GM21526 (cell line): ENCODE measurements around the gene DENND4A.
"Not testable (repeated sequence)": the region's sequence is repeated elsewhere in the genome, so short reads cannot be mapped to it uniquely, and the experiment has no call there.

Experiments
- ATAC-seq: cut with Tn5 transposase; IDR thresholded peaks from one replicate; pipeline ENCODE4 v1.9.1; 2021; ENCODE audit warnings: moderate library complexity; ENCODE audit not compliant: unreplicated experiment, low FRiP score

DENND4A gene

DNA sequence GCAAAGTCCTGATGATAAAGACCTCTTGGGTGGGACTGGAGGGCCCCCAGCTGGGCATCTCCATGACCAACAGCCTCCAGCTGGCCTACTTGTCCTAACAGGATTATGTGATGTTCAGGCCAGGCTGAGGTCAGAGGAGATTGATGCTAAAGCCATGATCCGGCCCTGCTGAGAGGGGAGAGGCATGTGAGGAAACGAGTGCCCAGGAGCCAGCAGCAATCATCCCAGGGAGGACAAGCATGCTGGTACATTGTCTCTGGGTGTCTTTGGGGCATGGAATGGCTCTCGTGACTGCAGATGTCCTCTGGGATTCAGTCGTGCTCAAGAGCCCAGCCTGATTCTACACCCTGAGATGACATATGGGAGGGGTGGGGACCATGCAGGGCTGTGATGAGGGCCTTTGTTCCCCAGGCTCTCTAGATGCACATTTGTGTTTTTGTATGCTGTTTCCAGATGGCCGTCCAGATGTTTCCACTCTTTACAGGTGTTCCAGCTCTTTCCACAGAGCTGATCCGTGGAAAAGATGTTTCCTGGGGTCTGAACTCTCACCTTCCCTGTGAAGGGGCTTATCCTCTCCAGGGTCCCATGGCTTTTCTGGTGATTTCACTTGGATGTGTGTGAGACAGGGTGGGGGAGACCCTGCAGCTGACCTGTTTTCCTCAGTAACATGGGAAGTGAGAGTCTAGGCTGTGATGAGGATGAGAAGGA, 150.2 kb downstream of the DENND4A start:
- ATAC-seq, result no peak

DNA sequence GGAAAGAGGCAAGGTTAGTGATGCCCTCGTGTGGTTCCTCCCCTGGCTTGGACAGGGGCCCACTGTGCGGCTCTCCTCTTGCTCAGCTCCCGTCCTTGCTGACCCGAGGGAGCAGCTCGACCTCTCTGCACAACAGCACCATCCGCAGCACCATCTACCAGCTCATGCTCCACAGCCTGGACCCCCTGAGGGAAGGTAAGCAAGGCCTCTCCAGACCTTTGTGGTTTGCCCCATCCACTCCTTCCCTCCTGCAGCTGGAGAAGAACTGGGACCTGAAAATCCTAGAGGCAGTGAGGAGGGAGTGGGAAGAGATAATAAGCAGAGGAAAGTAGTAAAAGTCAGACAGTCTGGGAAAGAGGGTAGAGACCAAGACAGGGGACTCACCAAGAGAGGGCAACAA, 152.6 kb downstream of the DENND4A start:
- no peak for ATAC-seq

- no peak for ATAC-seq
Observed at GRCh38 chr15:65638681-65639089, 153.4 kb downstream of the DENND4A start.

GRCh38 chr15:65638109-65638508, 154.0 kb downstream of the DENND4A start:
- ATAC-seq, result no peak

GRCh38 chr15:65634356-65634755, 157.7 kb downstream of the DENND4A start:
- ATAC-seq, result no peak

DNA sequence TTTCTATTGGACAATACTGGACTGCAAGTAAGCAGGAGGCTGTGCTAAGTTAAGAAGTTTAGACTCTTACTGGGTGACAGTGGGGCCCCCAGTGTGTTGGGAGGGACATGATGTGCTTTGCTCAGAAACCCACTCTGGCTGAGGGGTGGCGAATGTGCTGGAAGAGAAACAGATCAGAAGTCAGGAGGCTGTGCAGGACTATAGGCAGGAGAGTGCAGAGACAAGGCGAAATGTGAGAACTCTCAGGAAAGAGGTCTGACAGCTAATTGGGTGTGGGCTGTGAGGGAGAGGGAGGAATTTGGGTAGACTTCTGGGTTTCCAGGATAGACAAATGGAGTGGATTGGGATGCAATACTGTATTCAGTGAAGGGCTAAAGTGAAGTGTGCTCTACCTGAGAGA, 158.3 kb downstream of the DENND4A start:
- ATAC-seq, result no peak

- no peak for ATAC-seq
Observed at GRCh38 chr15:65632780-65633375, 159.2 kb downstream of the DENND4A start.

- ATAC-seq, result no peak
Observed at GRCh38 chr15:65631503-65631902, 160.6 kb downstream of the DENND4A start.

- no peak for ATAC-seq
Observed at GRCh38 chr15:65630760-65631159, 161.3 kb downstream of the DENND4A start.

DNA sequence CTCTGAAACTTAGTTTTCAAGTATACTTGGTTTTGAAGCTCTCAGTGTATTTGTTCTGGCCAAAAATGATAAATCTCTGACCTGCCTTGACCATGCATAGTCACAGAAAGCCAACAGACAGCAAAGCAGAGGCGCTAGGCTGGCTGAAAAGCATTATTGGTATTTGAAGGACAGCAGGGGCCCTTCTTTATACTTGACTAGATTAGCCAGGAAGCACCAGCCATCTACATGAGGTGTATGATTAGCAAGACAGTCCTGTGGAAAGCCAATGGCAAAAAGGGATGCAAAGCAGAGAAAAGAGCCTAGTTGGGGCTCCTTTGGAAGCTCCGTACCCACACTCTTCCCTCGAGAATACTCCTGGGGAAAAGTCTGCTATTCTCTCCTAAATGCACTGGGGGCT, 162.5 kb downstream of the DENND4A start:
- ATAC-seq, result no peak

- no peak for ATAC-seq
Observed at GRCh38 chr15:65626856-65627255, 165.2 kb downstream of the DENND4A start.

DNA sequence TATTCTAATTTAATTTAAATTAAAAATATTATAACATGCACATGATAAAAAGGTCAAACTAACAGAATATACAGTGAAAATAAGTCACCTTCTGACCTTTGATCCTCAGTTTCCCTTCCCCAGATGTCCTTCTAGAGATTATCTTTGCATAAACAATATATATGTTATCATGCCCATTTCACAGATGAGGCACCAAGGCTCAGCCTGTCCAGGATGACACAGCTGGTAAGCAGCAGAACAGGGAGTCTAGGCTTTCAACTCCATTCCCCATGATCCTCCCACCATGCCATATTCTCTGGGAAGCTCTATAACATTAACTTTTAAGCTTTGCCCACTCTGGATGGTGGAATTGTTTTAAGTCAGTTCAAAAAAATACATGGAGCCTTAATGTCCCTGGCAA, 169.0 kb downstream of the DENND4A start:
- ATAC-seq, result no peak

DNA sequence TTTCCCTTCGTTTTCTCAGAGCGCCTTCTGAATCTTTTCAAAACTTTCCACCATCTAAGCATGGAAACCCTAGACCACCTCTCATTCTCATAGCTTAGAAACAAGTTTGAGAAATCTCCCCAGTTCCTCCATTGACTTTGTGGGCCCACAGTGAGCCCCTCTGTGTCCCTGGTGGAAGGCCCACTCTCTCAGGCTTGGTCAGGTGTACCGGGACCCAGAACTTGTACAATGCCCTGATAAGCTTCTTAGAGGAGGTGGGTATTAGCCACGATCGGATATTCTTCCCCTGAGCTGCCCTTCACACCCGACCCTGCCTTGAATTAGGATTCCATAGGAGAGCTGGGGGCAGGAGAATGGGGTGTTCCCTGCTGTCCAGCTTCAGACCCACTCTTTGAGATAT, 170.5 kb downstream of the DENND4A start, which contains the start of gene SLC24A1:
Gene SLC24A1 (plus strand): TSS at position 301 of the 400 bp plus-strand sequence. CDS start 2,143 bp downstream, outside the sequence.
- ATAC-seq, result no peak

DNA sequence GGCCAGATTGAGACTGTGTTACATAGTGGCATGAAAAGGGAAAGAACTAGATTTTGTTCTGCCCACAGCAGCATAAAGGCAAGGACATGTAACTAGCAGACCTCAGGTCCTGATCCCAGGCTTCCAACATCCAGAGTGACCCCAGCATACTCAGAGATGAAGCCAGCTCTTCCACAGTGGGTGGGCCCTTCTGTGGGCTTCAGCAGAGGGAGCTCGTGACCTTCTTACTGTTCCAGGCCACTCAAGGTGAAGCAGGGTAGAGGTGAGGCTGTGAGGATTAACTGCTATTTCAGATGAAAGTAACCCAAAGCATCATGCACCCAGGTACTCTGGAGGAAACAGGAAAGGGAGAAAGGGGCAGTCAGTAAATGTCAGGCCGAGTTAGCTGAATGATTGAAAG, 171.3 kb downstream of the DENND4A start:
- ATAC-seq, result no peak

GRCh38 chr15:65619626-65620290, 172.3 kb downstream of the DENND4A start:
- ATAC-seq, result no peak

DNA sequence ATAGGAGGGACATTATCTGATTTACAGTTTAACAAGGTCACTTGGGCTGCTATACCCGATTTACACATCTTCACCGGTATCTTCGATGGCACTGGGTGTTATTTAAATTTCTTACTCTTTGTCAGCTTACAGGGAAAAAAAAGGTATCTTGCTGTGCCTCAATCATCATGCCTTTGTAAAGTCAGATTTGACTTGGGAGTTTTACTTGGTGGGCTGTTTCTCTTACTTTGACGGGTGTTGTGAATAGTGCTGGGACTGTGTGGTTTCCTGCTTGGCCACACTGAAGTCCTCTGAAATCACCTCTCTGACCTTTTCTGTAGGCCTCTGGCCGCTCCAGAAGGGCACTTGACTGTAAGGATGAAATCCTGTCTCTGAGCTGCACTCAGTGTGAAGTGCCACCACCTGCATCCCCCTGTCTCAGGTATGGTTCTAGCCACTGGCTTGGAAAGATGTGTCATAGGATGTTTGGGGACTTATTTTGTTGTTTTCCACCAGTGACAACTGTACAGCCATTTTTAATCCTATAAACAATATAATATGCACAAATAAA, 173.5 kb downstream of the DENND4A start:
- ATAC-seq, result no peak

GRCh38 chr15:65615887-65616286, 176.2 kb downstream of the DENND4A start:
- not testable (repeated sequence) for ATAC-seq

DNA sequence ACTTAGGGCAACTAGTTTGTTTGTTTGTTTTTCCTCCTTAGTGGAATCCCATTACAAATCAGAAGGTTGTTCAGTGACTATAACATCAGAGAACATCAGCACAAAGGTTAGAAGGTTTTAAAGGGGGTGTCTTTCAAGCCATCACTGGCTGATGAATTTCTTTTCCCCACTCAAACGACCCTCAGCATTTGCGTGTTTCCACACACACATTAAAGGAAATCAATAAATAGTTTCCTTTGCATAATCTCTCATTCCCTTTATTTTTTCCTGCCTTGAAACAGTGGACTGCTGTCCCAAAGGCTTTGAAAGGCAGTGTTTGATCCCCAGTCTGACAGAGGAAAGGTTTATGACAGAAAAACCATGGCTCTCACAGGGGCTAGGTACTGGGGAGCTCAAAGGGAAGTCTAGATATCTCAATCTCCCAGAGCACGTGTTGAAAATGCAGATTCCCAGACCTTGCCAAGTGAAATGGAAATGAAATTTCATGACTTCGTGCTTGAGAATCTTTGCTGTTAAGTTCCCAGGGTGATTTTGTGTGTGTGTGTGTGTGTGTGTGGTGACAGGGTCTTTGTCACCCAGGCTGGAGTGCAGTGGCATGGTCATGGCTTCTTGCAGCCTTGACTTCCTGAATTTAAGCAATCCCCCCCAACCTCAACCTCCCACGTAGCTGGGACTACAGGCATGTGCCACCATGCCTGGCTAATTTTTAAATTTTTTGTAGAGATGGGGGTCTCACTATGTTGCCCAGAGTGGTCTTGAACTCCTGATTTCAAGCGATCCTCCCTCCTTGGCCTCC, 178.9 kb downstream of the DENND4A start:
- no peak for ATAC-seq

DNA sequence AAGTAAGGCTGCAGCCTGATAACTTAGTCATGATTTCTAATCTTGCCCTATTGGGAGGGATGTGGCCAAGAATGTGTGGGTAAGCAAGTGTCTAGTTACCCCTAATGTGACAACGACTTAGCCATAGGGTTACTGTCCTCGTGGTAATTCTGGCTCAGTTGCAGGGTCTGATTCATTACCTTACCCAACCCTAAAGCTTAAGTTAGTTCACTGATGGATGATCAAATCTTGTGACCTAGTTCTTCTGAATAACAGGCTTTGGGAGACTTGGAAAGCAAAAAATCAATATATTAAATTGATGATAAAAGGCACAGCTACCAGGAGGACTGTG, 179.5 kb downstream of the DENND4A start:
- no peak for ATAC-seq

DNA sequence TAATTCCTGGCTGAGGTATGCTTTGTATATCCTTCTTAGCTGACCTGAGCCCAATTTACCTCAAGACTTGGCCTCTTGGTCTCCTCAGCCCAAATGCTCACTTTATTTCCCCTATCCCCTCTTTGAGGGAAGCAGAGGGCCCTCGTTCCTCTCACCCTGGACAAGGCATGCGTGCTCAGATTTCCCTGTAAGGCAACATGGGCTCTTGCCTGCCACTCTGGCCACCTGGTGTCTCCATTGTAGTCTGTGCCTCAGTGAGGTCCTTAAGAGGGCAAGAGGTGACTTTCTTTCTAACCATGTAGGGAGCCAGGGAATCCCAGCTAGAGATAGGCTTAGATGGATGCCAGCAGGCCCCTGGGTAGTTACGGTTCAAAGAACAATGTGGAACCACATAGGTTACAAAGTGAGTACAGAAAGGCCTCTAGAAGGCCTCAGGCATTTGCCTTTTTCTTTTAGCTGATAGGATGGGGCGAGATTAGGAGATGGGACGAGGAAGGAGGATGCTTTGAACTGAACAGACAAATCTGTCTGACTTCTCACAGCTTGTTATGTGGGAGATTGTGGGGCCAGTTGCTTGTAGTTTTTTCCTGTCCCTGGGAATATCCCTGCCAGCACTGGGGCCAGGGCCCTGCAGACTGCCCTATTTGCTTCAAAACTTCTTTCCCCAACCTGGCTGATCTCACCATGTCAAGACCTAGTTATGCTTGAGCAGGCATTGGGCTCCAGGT, 180.0 kb downstream of the DENND4A start:
- no peak for ATAC-seq
